Measurements from ENCODE around the gene FXR2.

Gene FXR2

DNA sequence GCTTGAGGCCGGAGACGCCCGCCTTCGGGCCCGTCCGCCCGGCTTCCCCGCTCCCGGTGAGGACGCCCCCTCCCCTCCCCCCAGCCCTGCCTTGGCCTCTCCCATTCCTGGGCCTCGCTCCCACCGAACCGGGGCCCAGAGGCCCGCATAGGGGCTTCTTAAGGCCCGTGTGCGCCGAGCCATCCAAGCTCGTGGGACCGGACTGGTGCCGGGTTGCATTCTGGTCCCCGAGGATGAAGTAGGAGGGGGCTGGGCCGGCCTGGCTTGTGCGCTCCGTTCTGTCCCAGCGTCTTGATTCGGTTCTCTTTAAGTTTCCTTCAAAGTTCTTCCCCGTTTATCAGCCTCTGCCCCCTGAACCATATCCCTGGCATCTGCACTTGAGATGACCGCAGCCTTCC, 52.5 kb downstream of the FXR2 start:
- Histone ChIP-seq H3K4me1 (ENCODE audit: control insufficient read depth in 1 of 2, insufficient read depth in 2 of 2, low read length in 2 of 2) (peaks cover 4 to 12% of the 10 kb centered on the region in 2 experiments), H3K18ac (ENCODE audit: low read length) (peak overlapping the region; percentile 93), H3K27me3 (ENCODE audit: insufficient read depth, low read length) (no peaks in the 10 kb centered on the region)

DNA sequence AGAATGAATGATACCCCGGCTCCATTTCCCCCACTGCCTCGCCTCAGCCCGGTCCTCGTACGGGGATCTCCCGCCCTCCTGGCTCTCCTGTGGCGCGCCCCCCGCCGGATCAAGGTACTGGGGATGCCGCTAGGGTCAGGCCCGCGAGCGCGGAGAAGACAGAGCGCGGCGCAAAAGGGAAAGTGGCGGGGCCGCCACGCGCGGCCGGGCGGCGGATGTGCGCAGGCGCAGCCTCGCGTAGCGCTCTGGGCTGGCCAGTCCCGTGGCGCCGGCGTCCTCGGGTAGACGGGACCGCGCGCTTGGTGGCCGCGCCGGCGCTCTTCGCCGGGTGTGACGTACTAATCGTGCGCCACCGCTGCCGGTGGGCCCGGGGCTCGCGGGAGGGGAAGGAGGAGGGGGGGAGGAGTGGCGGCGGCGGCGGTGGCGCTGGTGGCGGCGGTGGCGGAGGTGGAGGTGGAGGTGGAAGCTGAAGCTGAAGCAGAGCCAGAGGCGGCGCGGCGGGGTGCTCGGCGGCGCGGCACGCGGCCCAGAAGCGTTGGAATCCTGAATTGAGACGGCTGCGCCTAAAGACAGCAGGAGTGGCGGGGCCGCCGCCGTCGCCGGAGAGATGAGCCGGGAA, 53.0 kb downstream of the FXR2 start, which contains the start of gene SENP3:
Gene SENP3 (plus strand): TSS at position 331 of the 619 bp plus-strand sequence. CDS start 1,158 bp downstream, outside the sequence.
- Histone ChIP-seq H4K91ac (ENCODE audit: low read depth, low read length) (peak within 1 kb of the TSS; percentile 86), H3K27ac (ENCODE audit: low read depth, low read length) (peak within 1 kb of the TSS; percentile 38), H3K9ac (ENCODE audit: low read length) (peak within 1 kb of the TSS; percentile 86), H2AFZ (ENCODE audit: insufficient read depth, low read length, poor library complexity) (peak within 1 kb of the TSS; percentile 98), H3K4me3 (ENCODE audit: low read depth, low read length) (peak within 1 kb of the TSS; percentile 92), H4K8ac (ENCODE audit: low read depth, low read length) (peak within 1 kb of the TSS; percentile 98), H3K18ac (ENCODE audit: low read length) (peak within 1 kb of the TSS; percentile 93), H3K4ac (ENCODE audit: low read depth, low read length) (peak within 1 kb of the TSS; percentile 85), H4K12ac (ENCODE audit: low read depth, low read length) (peak within 1 kb of the TSS; percentile 95), H3K4me1 (ENCODE audit: control insufficient read depth in 1 of 2, insufficient read depth in 2 of 2, low read length in 2 of 2) (peaks cover 4 to 12% of the 10 kb centered on the region in 2 experiments), H3K36me3 (ENCODE audit: control insufficient read depth in 1 of 2, insufficient read depth in 2 of 2, low read length in 2 of 2) (peaks cover 23 to 27% of the 10 kb centered on the region in 2 experiments), H3K23ac (ENCODE audit: low read length) (no peak within 1 kb of the TSS), H3K9me3 (ENCODE audit: insufficient read depth, low read depth, low read length) (no peaks in the 10 kb centered on the region), H3K14ac (ENCODE audit: low read length) (peak within 1 kb of the TSS; percentile 90), H2AK5ac (ENCODE audit: low read length) (peak within 1 kb of the TSS; percentile 79), H3K79me1 (ENCODE audit: low read length) (peaks cover 11% of the 10 kb centered on the region), H3K79me2 (ENCODE audit: control insufficient read depth, insufficient read depth, low read length, poor library complexity) (peaks cover 11% of the 10 kb centered on the region), H2BK120ac (ENCODE audit: insufficient read depth, low read length, poor library complexity) (peak within 1 kb of the TSS; percentile 75), H2BK12ac (ENCODE audit: low read length) (peak within 1 kb of the TSS; percentile 1), H3K27me3 (ENCODE audit: insufficient read depth, low read length) (no peaks in the 10 kb centered on the region), H2BK5ac (ENCODE audit: low read depth, low read length, poor library complexity) (peak within 1 kb of the TSS; percentile 78), H3K4me2 (ENCODE audit: low read length) (peak within 1 kb of the TSS; percentile 97)
- no CpG with 5 or more reads among the region's 82 CpGs for WGBS (ENCODE audit: extremely low coverage, insufficient coverage, insufficient read length)
- peak; percentile 86 to 92 for DNase-seq

More for the DNA sequence above, 52.5 kb downstream of the FXR2 start:
- Histone ChIP-seq H3K9ac (ENCODE audit: low read length) (peak overlapping the region; percentile 86), H4K12ac (ENCODE audit: low read depth, low read length) (peak overlapping the region; percentile 84), H3K4ac (ENCODE audit: low read depth, low read length) (peak overlapping the region; percentile 83), H3K9me3 (ENCODE audit: insufficient read depth, low read depth, low read length) (no peaks in the 10 kb centered on the region), H3K14ac (ENCODE audit: low read length) (peak overlapping the region; percentile 85), H2BK12ac (ENCODE audit: low read length) (no peak overlapping the region), H2BK5ac (ENCODE audit: low read depth, low read length, poor library complexity) (peak overlapping the region; percentile 77), H3K23ac (ENCODE audit: low read length) (no peak overlapping the region), H3K4me2 (ENCODE audit: low read length) (peak overlapping the region; percentile 87), H3K79me1 (ENCODE audit: low read length) (peaks cover 11% of the 10 kb centered on the region), H2AK5ac (ENCODE audit: low read length) (peak overlapping the region; percentile 79), H3K4me3 (ENCODE audit: low read depth, low read length) (peak overlapping the region; percentile 92), H3K79me2 (ENCODE audit: control insufficient read depth, insufficient read depth, low read length, poor library complexity) (peaks cover 11% of the 10 kb centered on the region), H3K36me3 (ENCODE audit: control insufficient read depth in 1 of 2, insufficient read depth in 2 of 2, low read length in 2 of 2) (peaks cover 27 to 29% of the 10 kb centered on the region in 2 experiments), H2AFZ (ENCODE audit: insufficient read depth, low read length, poor library complexity) (peak overlapping the region; percentile 98), H4K91ac (ENCODE audit: low read depth, low read length) (peak overlapping the region; percentile 86), H3K27ac (ENCODE audit: low read depth, low read length) (peak overlapping the region; percentile 29), H2BK120ac (ENCODE audit: insufficient read depth, low read length, poor library complexity) (peak overlapping the region; percentile 66), H4K8ac (ENCODE audit: low read depth, low read length) (peak overlapping the region; percentile 98)
- no CpG with 5 or more reads among the region's 28 CpGs for WGBS (ENCODE audit: extremely low coverage, insufficient coverage, insufficient read length)
- no peak for DNase-seq

DNA sequence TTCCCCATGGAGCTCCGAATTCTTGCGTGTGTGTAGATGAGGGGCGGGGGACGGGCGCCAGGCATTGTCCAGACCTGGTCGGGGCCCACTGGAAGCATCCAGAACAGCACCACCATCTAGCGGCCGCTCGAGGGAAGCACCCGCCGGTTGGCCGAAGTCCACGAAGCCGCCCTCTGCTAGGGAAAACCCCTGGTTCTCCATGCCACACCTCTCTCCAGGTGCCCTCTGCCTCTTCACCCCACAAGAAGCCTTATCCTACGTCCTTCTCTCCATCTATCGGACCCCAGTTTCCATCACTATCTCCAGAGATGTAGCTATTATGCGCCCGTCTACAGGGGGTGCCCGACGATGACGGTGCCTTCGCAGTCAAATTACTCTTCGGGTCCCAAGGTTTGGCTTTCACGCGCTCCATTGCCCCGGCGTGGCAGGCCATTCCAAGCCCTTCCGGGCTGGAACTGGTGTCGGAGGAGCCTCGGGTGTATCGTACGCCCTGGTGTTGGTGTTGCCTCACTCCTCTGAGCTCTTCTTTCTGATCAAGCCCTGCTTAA, 53.6 kb downstream of the FXR2 start:
- peak; percentile 87 to 94 for DNase-seq
- Histone ChIP-seq H4K12ac (ENCODE audit: low read depth, low read length) (peak overlapping the region; percentile 14), H3K27ac (ENCODE audit: low read depth, low read length) (peak overlapping the region; percentile 38), H2AFZ (ENCODE audit: insufficient read depth, low read length, poor library complexity) (peak overlapping the region; percentile 96), H3K4ac (ENCODE audit: low read depth, low read length) (peak overlapping the region; percentile 71), H3K18ac (ENCODE audit: low read length) (peak overlapping the region; percentile 47), H2BK120ac (ENCODE audit: insufficient read depth, low read length, poor library complexity) (peak overlapping the region; percentile 75), H3K9ac (ENCODE audit: low read length) (peak overlapping the region; percentile 68), H3K14ac (ENCODE audit: low read length) (peak overlapping the region; percentile 59), H3K79me2 (ENCODE audit: control insufficient read depth, insufficient read depth, low read length, poor library complexity) (peaks cover 11% of the 10 kb centered on the region), H3K23ac (ENCODE audit: low read length) (no peak overlapping the region), H3K79me1 (ENCODE audit: low read length) (peaks cover 11% of the 10 kb centered on the region), H4K91ac (ENCODE audit: low read depth, low read length) (peak overlapping the region; percentile 85), H3K27me3 (ENCODE audit: insufficient read depth, low read length) (no peaks in the 10 kb centered on the region), H4K8ac (ENCODE audit: low read depth, low read length) (peak overlapping the region; percentile 96), H3K4me1 (ENCODE audit: control insufficient read depth in 1 of 2, insufficient read depth in 2 of 2, low read length in 2 of 2) (peaks cover 4 to 12% of the 10 kb centered on the region in 2 experiments), H3K9me3 (ENCODE audit: insufficient read depth, low read depth, low read length) (no peaks in the 10 kb centered on the region), H2BK5ac (ENCODE audit: low read depth, low read length, poor library complexity) (peak overlapping the region; percentile 78), H2BK12ac (ENCODE audit: low read length) (peak overlapping the region; percentile 1), H3K4me3 (ENCODE audit: low read depth, low read length) (peak overlapping the region; percentile 92), H2AK5ac (ENCODE audit: low read length) (peak overlapping the region; percentile 11), H3K36me3 (ENCODE audit: control insufficient read depth in 1 of 2, insufficient read depth in 2 of 2, low read length in 2 of 2) (peaks cover 22 to 25% of the 10 kb centered on the region in 2 experiments), H3K4me2 (ENCODE audit: low read length) (peak overlapping the region; percentile 97)
- WGBS (ENCODE audit: extremely low coverage, insufficient coverage, insufficient read length), result no CpG with 5 or more reads among the region's 32 CpGs

DNA sequence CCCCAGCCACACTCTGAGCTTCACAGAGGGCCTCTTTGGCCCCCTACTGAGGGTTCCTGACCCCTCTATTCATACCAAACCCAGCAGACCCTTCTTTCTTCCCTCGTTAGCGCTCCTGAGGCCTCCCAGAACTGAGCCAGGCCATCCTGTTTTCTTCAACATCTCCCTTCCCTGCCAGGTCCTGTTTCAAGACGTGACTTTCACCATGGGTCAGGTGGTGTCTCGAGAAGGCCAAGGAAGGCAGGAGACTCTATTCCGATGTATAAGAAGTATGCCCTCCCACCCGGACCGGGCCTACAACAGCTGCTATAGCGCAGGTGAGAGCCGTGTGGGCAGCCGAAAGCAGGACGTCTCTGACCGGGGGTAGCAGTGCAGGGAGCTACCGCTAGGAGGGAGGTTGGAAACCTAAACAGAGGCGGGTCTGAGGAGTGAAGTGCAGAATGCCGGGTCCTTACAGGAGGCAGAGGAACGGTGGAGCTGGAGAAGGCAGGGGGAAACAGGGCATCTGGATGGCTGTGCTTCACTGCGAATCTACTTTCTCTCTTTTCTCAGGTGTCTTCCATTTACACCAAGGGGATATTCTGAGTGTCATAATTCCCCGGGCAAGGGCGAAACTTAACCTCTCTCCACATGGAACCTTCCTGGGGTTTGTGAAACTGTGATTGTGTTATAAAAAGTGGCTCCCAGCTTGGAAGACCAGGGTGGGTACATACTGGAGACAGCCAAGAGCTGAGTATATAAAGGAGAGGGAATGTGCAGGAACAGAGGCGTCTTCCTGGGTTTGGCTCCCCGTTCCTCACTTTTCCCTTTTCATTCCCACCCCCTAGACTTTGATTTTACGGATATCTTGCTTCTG, 54.3 kb downstream of the FXR2 start:
- H2AFZ ChIP-seq (ENCODE audit: insufficient read depth, low read length, poor library complexity), result peak overlapping the region; percentile 26
- no peak overlapping the region for H3K23ac ChIP-seq (ENCODE audit: low read length)
- H2AK5ac ChIP-seq (ENCODE audit: low read length), result peak overlapping the region; percentile 16
- H3K4ac ChIP-seq (ENCODE audit: low read depth, low read length), result no peak overlapping the region
- no peak overlapping the region for H2BK12ac ChIP-seq (ENCODE audit: low read length)
- H3K18ac ChIP-seq (ENCODE audit: low read length), result no peak overlapping the region
- peak overlapping the region; percentile 97 for H3K4me2 ChIP-seq (ENCODE audit: low read length)
- no peaks in the 10 kb centered on the region for H3K9me3 ChIP-seq (ENCODE audit: insufficient read depth, low read depth, low read length)
- peaks cover 4 to 12% of the 10 kb centered on the region in 2 experiments for H3K4me1 ChIP-seq (ENCODE audit: control insufficient read depth in 1 of 2, insufficient read depth in 2 of 2, low read length in 2 of 2)
- peak overlapping the region; percentile 8 for H3K9ac ChIP-seq (ENCODE audit: low read length)
- peaks cover 11% of the 10 kb centered on the region for H3K79me2 ChIP-seq (ENCODE audit: control insufficient read depth, insufficient read depth, low read length, poor library complexity)
- WGBS (ENCODE audit: extremely low coverage, insufficient coverage, insufficient read length), result no CpG with 5 or more reads among the region's 22 CpGs
- peak overlapping the region; percentile 19 for H3K27ac ChIP-seq (ENCODE audit: low read depth, low read length)
- no peak overlapping the region for H3K4me3 ChIP-seq (ENCODE audit: low read depth, low read length)
- peak overlapping the region; percentile 51 for H4K91ac ChIP-seq (ENCODE audit: low read depth, low read length)
- H4K8ac ChIP-seq (ENCODE audit: low read depth, low read length), result peak overlapping the region; percentile 63
- H3K79me1 ChIP-seq (ENCODE audit: low read length), result peaks cover 11% of the 10 kb centered on the region
- no peak overlapping the region for H4K12ac ChIP-seq (ENCODE audit: low read depth, low read length)
- H3K14ac ChIP-seq (ENCODE audit: low read length), result peak overlapping the region; percentile 29
- no peak overlapping the region for H2BK5ac ChIP-seq (ENCODE audit: low read depth, low read length, poor library complexity)
- no peak overlapping the region for H2BK120ac ChIP-seq (ENCODE audit: insufficient read depth, low read length, poor library complexity)
- H3K36me3 ChIP-seq (ENCODE audit: control insufficient read depth in 1 of 2, insufficient read depth in 2 of 2, low read length in 2 of 2), result peaks cover 18 to 20% of the 10 kb centered on the region in 2 experiments
- no peaks in the 10 kb centered on the region for H3K27me3 ChIP-seq (ENCODE audit: insufficient read depth, low read length)
- peak; percentile 74 to 89 for DNase-seq

Measured in trophoblast cell (in vitro differentiated cells and primary cell).